HG02798 (cell line): ENCODE results near the gene ZNF230.

Source experiments
- ATAC-seq: cut with Tn5 transposase; IDR thresholded peaks from one replicate; pipeline ENCODE4 v1.9.1; 2021; ENCODE audit warnings: mild to moderate bottlenecking; ENCODE audit not compliant: unreplicated experiment, poor library complexity

Gene ZNF230

DNA sequence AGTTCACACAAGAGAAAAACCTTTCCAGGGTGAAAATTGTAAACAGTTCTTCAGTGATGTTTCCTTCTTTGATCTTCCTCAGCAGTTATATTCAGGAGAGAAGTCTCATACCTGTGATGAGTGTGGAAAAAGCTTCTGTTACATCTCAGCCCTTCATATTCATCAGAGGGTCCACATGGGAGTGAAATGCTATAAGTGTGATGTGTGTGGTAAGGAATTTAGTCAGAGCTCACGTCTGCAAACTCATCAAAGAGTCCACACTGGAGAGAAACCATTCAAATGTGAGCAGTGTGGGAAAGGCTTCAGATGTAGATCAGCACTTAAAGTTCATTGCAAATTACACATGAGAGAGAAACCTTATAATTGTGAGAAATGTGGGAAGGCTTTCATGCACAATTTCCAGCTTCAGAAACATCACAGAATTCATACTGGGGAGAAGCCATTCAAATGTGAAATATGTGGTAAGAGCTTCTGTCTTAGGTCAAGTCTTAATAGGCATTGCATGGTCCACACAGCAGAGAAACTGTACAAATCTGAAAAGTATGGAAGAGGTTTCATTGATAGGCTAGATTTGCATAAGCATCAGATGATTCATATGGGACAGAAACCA is 29.3 kb downstream of the ZNF230 start:
- ATAC-seq, result no peak

DNA sequence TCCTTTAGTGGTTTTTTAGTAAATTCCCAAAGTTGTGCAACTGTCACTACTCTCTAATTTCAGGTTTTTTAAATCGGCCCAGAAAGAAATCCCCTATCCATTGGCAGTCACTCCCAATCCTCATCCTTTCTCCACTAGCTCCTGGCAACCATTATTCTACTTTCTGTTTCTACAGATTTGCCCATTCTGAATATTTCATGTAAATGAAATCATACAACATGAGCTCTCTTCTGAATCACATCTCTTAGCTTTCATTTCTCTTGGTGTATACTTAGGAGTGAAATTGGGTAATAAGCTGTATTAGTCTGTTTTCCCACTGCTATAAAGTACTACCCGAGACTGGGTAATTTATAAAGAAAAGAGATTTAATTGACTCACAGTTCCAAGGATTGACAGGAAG is 39.4 kb downstream of the ZNF230 start:
- ATAC-seq, result no peak

DNA sequence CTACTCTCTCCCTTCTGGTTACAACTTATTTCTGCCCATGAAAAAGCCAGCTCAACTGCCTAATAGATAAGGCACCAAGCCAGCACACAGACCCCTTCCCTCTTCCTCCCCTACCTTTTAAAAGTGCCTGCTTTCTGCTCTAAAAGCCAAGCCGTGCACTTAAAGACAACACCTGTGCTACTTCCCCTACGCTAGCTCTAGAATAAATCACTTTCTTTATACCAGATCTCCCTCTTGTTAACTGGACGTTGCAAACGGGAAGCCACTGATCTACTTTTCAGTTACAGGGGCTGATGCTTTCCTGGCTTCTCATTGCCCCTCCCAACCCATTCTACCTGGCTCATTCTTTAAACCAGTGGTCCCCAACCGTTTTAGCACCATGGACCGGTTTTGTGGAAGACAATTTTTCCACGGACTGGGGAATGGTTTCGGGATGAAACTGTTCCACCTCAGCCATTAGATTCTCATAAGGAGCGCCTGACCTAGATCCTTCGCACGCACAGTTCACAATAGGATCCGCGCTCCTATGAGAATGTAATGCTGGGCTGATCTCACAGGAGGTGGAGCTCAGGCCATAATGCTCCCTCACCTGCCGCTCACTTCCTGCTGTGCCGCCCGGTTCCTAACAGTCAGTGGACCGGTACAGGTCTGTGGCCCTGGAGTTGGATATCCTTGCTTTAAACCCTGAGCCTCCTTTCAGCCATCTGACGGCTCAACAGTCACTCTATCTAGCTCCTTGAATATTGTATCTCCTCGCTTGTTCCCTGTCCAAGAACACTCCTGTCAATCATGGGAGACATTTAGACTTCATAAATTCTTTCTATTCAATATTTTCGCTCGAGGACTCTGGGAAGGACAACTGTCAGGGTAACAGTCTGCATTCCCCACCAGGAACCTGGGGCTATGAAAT is 48.2 kb downstream of the ZNF230 start:
- ATAC-seq, result peak; percentile 23

DNA sequence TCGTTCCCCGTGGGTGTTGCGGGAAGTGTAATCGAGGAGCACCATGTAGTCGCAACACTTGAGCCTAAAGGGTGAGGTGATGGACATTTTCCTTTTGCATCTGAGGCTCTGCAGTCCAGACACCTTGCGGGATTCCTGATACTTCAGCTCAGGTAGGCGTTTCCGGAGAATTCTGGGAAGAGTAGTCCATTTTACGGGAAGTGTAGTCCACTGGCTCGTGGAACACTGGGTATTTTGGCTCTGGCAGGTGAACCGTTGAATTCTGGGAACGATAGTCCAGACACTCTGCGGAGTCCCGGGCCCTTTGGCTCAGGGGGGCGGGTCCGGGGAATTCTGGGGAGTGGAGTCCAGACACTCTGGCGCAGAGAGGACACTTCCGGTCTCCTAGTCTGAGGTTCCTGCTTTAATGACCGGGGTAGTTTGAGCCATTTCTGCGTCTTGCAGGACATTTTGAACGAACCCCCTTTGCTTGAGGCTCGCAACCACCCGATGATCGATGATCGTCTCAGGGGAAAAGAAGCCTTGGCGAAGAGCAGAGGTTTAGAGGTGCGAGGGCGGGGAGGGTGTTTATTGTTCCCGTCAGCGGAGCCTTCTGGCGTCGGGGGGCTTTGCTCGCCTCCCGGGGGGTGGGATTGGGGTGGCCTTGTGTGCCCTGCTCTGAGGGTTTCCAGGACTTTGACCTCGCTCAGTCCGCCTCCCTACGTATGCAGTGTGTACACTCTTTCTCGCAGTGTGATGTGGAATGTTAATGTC is 49.1 kb downstream of the ZNF230 start, which contains the start of gene ZNF223:
Gene ZNF223, plus strand, starts transcription at position 387 of the 753 bp plus-strand sequence. CDS start 3,141 bp downstream, outside the sequence.
- ATAC-seq, result peak; percentile 70

DNA sequence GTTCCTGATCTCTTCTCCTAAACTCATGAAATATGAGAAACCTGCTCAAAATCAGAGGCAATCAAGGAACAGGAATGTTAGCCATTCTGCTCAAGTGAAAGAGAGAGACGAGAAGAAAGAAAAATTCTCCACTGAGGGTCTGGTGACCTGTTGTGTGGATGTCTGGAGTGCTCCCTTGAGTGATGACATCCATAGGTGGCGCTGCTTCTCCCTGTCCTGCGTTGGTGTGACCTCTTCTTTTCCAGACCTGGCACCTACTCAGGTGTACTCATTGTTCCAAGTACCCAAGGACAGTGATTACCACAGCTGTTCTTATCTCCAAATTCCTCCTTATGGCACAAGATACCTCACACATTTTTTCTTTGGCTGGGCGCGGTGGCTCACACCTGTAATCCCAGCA is 53.1 kb downstream of the ZNF230 start:
- no peak for ATAC-seq

DNA sequence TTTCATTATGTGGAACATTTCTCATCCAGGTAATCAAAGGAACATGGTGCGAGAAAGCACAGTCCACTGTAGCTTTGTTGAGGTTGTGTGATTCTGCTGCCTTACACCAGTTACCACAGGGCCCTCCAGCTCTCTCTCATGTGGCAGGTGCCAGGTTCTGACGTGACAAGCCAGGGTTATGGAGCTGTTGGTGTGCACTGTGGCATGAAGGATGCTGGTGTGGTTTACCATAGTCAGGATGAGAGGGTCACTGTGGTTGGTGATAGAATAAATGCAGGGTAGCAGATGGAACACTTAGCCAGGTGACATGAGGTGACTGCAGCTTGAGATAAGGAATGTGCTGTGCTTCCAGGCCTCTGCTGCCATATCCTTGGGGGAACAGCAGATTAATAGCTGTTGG is 56.5 kb downstream of the ZNF230 start:
- ATAC-seq, result no peak

DNA sequence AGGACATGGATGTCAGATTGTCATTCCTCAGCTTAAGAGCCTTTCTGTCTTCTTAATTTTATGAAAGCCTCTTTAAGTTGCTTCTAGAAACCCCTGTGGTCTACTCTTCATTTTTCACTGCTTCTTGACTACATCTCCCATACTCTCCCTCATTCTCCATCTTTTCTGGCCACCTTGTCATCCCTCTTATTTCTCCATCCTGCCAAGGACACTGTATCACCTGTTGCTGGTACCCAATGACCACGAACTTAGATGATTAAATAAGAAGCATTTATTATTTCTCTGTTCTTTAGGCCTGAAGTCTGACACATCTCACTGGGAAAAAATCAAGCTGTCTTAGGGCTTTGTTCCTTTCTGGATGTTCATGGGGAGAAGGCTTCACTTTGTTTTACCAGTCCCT is 58.3 kb downstream of the ZNF230 start:
- no peak for ATAC-seq
